ENCODE data around the gene PPP6R3.

Gene PPP6R3

DNA sequence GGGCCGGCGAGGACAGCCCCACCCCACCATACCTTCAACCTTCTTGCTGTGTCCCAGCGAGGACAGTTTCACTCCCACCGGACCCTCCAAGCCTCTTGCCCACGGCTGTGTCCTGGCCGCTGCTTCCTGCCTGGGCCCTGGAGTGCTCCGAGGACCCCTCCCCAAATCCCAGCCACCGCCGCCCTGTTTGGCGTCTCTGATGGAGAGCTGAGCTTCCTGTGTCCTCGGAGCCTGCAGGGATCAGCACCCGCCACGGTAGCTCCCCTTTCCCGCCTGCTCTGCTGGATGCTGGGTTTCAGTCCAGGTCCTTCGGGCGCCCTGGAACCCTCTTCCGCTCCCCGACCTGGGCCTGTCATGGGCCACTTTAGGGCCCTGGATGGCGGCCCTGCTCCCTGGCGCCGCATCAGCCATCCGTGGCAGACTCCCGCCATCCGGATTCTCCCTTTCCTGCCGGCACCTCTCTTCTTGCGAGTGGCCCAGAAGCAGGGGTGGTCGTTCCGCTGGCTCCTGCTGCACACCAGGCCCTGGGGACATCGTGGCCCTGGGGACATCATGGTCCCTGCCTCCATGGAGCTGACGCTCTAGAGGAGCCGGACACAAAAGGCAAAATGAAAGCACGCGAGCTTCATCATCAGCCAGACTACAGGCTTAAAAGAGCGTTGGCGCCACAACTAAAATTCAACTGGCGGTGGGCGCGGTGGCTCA lies 189.5 kb downstream of the PPP6R3 start:
- DNase-seq (ENCODE audit: low read depth, low spot score) = no peak
- no peak overlapping the region for H3K4me3 ChIP-seq (ENCODE audit: low read depth, low read length)
- CTCF ChIA-PET = no interaction called here
- POLR2A ChIA-PET = no interaction called here
- TF ChIP-seq, protein P1, sequence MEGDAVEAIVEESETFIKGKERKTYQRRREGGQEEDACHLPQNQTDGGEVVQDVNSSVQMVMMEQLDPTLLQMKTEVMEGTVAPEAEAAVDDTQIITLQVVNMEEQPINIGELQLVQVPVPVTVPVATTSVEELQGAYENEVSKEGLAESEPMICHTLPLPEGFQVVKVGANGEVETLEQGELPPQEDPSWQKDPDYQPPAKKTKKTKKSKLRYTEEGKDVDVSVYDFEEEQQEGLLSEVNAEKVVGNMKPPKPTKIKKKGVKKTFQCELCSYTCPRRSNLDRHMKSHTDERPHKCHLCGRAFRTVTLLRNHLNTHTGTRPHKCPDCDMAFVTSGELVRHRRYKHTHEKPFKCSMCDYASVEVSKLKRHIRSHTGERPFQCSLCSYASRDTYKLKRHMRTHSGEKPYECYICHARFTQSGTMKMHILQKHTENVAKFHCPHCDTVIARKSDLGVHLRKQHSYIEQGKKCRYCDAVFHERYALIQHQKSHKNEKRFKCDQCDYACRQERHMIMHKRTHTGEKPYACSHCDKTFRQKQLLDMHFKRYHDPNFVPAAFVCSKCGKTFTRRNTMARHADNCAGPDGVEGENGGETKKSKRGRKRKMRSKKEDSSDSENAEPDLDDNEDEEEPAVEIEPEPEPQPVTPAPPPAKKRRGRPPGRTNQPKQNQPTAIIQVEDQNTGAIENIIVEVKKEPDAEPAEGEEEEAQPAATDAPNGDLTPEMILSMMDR (IDR thresholded peaks at IDR 0.05; ENCODE audit: insufficient read depth, low read length, missing control alignments) = no peak

- ChIA-PET POLR2A (interaction anchor here (0.6 kb wide), 1 partner anchor 303 kb away, joined by 3 read pairs; no protein-coding TSS in a partner anchor), CTCF (no interaction called here)
- TF ChIP-seq, protein P1 (IDR thresholded peaks at IDR 0.05; ENCODE audit: insufficient read depth, low read length, missing control alignments) = no peak
- no peak for DNase-seq (ENCODE audit: low read depth, low spot score)
- no peak overlapping the region for H3K4me3 ChIP-seq (ENCODE audit: low read depth, low read length)
Observed at GRCh38 chr11:68650801-68651200, 190.2 kb downstream of the PPP6R3 start.

DNA sequence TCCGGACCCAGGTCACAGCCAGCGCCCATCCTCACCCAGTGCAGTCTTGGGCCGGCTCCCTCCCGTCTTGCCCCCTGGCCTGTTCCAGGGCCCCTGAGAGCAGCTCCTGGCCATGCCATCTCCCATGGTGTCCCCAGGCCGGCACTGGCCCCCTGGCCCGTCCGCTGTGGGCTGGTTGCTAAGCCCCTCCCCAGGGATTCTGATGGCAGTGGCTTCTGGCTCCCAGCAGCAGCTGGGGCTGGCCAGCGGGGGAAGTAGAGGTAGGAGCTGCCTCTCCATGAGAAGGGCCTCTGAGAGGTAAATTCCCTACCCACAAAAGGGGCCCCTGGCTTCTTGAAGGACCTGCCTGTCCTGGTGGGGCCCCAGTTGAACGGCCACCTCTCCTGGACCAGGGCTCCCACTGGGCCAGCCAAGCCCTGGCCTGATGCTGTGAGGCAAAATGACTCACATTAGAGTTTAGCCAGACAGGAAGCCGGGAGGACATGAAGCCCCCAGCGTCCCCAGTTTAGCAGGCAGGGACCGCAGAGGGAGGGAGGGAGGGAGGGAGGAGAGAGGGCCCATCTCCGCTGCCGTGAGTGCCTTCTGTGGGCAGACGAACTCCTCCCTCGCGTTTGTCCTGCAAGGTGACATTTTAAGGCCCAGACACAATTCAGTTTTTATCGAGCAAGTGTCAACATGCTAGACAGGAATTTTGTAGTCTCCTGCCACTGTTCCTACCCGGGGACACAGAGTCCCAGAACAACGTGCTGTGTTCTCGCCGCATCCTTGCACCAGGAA lies 190.8 kb downstream of the PPP6R3 start:
- ChIA-PET POLR2A (interaction anchor here (0.6 kb wide), 1 partner anchor 302 kb away, joined by 3 read pairs; no protein-coding TSS in a partner anchor), CTCF (no interaction called here)
- H3K4me3 ChIP-seq (ENCODE audit: low read depth, low read length) = no peak overlapping the region
- TF ChIP-seq, protein P1 (IDR thresholded peaks at IDR 0.05; ENCODE audit: insufficient read depth, low read length, missing control alignments) = no peak
- no peak for DNase-seq (ENCODE audit: low read depth, low spot score)

GRCh38 chr11:68651985-68652682 lies 191.6 kb downstream of the PPP6R3 start:
- H3K4me3 ChIP-seq (ENCODE audit: low read depth, low read length) = no peak overlapping the region
- POLR2A ChIA-PET = no interaction called here
- TF ChIP-seq, protein P1 (IDR thresholded peaks at IDR 0.05; ENCODE audit: insufficient read depth, low read length, missing control alignments) = no peak
- no peak for DNase-seq (ENCODE audit: low read depth, low spot score)
- CTCF ChIA-PET = no interaction called here

DNA sequence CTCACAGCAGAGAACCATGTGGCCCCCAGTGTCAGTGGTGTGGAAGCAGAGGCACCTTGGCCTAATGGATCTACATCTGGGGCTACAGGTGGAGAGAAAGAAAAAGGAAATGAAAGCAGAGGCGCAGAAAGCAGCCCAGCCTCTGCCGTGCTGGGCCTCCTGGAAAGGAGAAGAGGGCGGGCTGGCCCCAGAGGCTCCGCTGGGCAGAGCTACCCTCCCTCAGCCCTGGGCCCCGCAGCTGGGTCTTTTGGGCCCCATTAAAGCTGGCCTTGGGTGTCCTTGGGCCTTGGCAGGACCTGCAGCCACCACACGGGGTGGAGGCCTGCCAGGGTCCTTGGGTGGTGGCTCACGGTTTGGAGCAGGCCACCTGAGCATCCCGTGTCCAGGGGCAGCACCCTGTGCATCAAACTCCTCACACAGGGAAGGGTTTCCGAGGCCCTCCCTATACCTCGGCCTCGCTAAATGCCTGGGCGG lies 192.2 kb downstream of the PPP6R3 start:
- H3K4me3 ChIP-seq (ENCODE audit: low read depth, low read length) = no peak overlapping the region
- DNase-seq (ENCODE audit: low read depth, low spot score) = no peak
- ChIA-PET POLR2A (interaction anchor here (0.6 kb wide), 1 partner anchor 119 kb away, joined by 3 read pairs; no protein-coding TSS in a partner anchor), CTCF (no interaction called here)
- TF ChIP-seq, protein P1 (IDR thresholded peaks at IDR 0.05; ENCODE audit: insufficient read depth, low read length, missing control alignments) = no peak
